ENCODE results near the gene POLR1G. TPM values are rescaled to one million over a fixed set of nuclear protein-coding genes. Genes with fewer than 3 reads are reported as not detected.

The POLR1G gene
- total RNA-seq, 1 donor from 2014 or later: 16.8 TPM

DNA sequence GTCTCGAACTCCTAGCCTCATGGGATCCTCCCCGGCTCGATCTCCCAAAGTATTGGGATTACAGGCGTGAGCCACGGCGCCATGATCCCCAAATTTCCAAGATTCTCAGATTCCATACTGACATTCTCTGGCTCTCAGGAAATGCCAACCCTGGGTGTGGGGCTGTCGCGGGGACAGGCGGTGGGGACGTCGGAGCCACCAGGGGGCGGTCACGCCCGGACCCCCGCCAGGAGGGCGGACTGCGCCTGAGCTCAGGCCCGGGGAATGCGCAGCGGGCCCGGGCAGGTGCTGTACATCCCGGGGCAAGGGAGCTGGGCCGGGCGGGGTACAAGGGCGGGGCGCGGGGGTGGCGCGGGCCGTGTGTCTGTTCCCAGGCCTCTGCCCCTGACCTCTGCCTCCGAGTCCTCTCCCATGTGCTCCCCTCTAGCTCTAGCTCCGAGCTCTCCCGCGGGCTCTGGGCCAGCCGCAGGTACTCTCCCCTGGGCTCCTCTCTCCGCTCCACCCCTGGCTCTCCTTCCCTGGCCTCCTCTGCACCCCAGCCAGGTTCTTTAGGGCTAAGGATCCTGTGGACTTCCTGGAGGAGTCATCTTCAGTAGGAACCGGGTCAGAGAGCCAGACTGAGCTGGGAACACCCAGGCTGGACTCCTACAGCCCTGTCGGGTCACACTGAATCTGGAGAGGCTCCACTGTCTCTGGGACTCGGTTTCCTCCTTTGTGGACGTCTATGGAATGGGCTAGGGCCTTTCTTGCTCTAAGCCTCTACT, 4.0 kb upstream of the POLR1G start:
- FAIRE-seq (no peak), DNase-seq (ENCODE audit: low read depth) (peak; percentile 70)
- TF ChIP-seq, protein P1, sequence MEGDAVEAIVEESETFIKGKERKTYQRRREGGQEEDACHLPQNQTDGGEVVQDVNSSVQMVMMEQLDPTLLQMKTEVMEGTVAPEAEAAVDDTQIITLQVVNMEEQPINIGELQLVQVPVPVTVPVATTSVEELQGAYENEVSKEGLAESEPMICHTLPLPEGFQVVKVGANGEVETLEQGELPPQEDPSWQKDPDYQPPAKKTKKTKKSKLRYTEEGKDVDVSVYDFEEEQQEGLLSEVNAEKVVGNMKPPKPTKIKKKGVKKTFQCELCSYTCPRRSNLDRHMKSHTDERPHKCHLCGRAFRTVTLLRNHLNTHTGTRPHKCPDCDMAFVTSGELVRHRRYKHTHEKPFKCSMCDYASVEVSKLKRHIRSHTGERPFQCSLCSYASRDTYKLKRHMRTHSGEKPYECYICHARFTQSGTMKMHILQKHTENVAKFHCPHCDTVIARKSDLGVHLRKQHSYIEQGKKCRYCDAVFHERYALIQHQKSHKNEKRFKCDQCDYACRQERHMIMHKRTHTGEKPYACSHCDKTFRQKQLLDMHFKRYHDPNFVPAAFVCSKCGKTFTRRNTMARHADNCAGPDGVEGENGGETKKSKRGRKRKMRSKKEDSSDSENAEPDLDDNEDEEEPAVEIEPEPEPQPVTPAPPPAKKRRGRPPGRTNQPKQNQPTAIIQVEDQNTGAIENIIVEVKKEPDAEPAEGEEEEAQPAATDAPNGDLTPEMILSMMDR (IDR thresholded peaks at IDR 0.05; ENCODE audit: insufficient read depth, low read length, severe bottlenecking): peak; percentile 76
- Histone ChIP-seq H3K4me3 (ENCODE audit: low read depth, low read length) (peak overlapping the region; percentile 81), H3K36me3 (ENCODE audit: control insufficient read depth, insufficient read depth, low read length) (peaks cover 7% of the 10 kb centered on the region), H3K27me3 (ENCODE audit: control insufficient read depth, insufficient read depth, low read length) (no peaks in the 10 kb centered on the region)

DNA sequence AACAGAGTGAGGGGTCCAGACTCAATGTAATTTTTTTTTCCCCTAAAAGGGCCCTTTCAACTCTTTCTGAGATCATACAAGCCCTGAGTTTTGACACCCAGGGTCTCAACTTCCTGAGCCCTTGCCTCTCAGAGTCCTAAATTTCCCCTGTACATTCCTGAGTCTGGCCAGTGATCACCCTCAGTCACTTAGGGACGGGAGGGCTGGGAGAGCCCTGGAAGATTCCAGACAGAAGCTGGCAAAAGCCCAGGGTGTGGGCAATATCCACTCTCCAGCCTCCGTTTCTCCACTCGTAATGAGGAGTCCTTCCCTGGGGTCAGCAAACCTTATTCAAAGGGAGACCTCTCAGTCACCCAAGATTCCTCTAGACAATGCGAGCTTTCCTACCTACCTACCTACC, 3.2 kb upstream of the POLR1G start:
- Histone ChIP-seq H3K4me3 (ENCODE audit: low read depth, low read length) (peak overlapping the region; percentile 81), H3K27me3 (ENCODE audit: control insufficient read depth, insufficient read depth, low read length) (no peaks in the 10 kb centered on the region), H3K36me3 (ENCODE audit: control insufficient read depth, insufficient read depth, low read length) (peaks cover 2% of the 10 kb centered on the region)
- TF ChIP-seq, protein P1 (IDR thresholded peaks at IDR 0.05; ENCODE audit: insufficient read depth, low read length, severe bottlenecking): no peak
- FAIRE-seq (no peak), DNase-seq (ENCODE audit: low read depth) (no peak)

DNA sequence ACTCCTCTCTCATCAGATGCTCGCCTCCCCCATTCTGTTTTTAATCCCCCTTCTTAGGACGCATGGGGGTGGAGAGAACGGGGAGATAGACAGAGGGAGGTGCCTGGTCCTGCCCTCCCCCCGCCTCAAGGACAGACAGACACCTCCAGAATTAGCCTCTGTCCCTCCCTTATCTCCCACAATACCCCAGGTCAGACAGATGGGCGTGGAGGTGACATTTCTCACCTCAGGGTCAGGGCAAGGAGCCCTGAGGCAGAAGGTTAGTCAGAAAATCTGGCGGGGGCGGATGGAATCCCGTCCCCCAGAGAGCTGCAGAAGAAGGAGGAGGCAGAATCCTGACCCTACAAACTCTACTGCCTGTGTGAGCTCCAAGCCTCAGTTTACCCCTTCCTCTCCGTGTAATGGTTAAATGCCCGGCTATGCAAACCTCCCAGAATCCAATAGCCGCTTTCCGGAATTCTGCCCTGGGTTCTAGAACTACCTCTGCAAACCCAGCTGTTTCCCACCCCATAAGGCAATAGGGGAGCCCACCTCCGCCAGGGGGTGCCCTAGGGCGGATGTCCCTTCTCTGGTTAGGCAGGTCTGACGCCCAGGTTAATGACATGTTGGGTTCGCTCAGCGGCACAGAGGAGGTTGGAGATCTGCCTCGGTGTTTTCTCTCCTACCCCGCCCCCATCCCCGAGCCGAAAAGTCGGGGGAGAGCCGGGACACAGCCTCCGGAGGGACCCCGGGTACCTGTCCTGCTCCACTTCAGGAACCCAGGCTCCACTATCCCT, 2.5 kb upstream of the POLR1G start:
- H3K36me3 ChIP-seq (ENCODE audit: control insufficient read depth, insufficient read depth, low read length): peaks cover 5% of the 10 kb centered on the region
- TF ChIP-seq, protein P1 (IDR thresholded peaks at IDR 0.05; ENCODE audit: insufficient read depth, low read length, severe bottlenecking): peak; percentile 81
- DNase-seq (ENCODE audit: low read depth) (peak; percentile 67), FAIRE-seq (no peak)
- H3K4me3 ChIP-seq (ENCODE audit: low read depth, low read length): peak overlapping the region; percentile 81
- H3K27me3 ChIP-seq (ENCODE audit: control insufficient read depth, insufficient read depth, low read length): no peaks in the 10 kb centered on the region

DNA sequence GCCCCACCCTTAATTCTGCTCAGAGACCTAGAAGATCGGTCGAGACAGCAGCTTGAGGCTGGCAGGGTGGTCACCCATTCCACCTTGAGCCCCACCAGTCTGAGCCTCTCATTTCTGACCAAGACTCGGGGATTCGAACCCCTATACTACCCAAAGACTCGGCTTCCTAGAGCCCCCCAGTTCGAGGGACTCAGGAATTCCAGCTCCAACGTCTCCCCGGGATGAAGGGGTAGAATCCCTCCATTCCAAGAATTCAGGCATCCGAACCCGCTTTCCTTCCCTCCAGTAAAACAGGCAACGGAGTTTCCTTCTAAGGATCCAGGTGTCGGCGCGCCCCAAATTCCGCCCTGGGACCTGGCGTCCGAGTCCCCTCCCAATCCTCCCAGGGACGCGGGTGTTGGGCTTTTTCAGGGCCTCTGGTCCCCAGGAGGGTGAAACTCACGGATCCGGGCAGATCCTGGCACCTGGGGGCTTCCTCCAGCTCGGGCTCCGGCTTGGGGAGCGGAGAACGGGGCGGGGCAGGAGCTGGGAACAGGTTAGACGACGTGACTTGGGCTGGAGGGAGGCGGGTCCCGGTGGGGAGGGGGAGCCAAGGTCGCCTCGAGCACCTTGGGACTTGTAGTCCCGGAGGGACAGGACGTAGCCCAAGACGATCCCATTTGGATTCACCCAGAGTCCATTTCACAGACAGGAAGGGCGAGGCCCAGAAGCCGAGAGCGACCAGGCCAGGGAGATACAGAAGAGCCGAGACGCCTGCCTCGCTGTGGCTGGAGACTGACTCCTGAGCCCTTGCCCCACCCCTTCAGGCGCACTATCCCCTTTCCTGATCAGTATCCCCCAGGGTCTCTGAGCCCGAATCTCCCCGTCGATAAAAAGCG, 1.6 kb upstream of the POLR1G start, which contains the start of gene PPP1R13L:
Gene PPP1R13L, minus strand, starts transcription at position 513 of the 878 bp plus-strand sequence. CDS start 6,751 bp downstream, outside the sequence.
- Histone ChIP-seq H3K27me3 (ENCODE audit: control insufficient read depth, insufficient read depth, low read length) (no peaks in the 10 kb centered on the region), H3K4me3 (ENCODE audit: low read depth, low read length) (peak within 1 kb of the TSS; percentile 81), H3K36me3 (ENCODE audit: control insufficient read depth, insufficient read depth, low read length) (peaks cover 9% of the 10 kb centered on the region)
- FAIRE-seq (no peak), DNase-seq (ENCODE audit: low read depth) (peak; percentile 90)
- TF ChIP-seq, protein P1 (IDR thresholded peaks at IDR 0.05; ENCODE audit: insufficient read depth, low read length, severe bottlenecking): no peak

DNA sequence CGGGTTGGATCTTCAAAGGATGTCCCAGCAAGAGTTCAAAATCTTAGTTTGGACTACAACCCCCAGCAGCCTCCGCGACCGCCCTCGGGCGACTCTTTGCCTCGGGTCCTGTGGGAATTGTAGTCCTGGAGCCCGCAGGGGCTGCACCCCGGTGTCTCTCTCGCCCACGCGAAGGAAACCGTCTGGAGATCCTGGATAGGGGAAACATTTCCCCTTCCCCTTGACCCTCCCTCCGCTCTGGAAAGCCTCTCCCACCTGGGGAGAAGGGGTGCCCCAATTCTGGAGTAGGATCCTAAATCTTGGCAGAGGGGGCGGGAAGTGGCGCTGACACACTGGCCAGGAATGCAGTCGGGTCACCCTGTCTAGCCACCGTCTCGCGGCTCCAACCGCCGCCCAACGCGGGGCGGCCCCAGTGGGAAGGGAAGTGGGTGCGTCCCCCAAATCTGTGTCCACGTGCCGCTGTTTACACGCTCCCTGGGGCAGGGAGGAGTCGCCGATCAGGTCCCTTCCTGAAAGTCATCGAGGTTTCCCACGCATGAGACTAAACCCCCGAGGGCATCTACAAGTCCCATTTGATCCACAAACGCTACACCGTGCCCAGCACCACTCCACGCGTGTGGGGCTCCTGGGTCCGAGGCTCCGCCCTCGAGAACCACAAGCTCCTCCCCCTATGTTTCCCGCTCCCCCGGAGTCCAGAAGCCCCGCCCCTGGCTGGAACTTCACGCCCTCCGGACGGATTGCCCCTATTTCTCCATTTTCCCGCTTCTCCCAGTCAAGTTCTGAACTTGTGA, 814 bp upstream of the POLR1G start:
- Histone ChIP-seq H3K36me3 (ENCODE audit: control insufficient read depth, insufficient read depth, low read length) (peaks cover 9% of the 10 kb centered on the region), H3K27me3 (ENCODE audit: control insufficient read depth, insufficient read depth, low read length) (no peaks in the 10 kb centered on the region), H3K4me3 (ENCODE audit: low read depth, low read length) (peak overlapping the region; percentile 81)
- peak; percentile 36 for FAIRE-seq
- DNase-seq (ENCODE audit: low read depth): peak; percentile 88
- TF ChIP-seq, protein P1 (IDR thresholded peaks at IDR 0.05; ENCODE audit: insufficient read depth, low read length, severe bottlenecking): no peak
